ENCODE measurements around the gene COQ5.

Gene COQ5, protein sequence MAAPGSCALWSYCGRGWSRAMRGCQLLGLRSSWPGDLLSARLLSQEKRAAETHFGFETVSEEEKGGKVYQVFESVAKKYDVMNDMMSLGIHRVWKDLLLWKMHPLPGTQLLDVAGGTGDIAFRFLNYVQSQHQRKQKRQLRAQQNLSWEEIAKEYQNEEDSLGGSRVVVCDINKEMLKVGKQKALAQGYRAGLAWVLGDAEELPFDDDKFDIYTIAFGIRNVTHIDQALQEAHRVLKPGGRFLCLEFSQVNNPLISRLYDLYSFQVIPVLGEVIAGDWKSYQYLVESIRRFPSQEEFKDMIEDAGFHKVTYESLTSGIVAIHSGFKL

GRCh38 chr12:120528861-120529525 is at the start of gene COQ5:
TSS of gene COQ5 (minus strand) at chr12:120529158. CDS start at chr12:120529141, 17 bp downstream.
- ChIA-PET CTCF (interaction anchor here (0.7 to 1.0 kb wide), 3 partner anchors 59 to 162 kb away, joined by 3 read pairs; no protein-coding TSS in a partner anchor), POLR2A (interaction anchor here (0.6 to 1.7 kb wide), 16 partner anchors 9 to 238 kb away, joined by 3 to 8 read pairs (median 3); partner anchors contain the start of genes DYNLL1, POP5, RNU4-2 and SRSF9)
- TF ChIP-seq FOXA1 (IDR thresholded peaks at IDR 0.05) (no peak), TARDBP (IDR thresholded peaks at IDR 0.05) (no peak), ELF4 (IDR thresholded peaks at IDR 0.05) (no peak), CTBP1 (IDR thresholded peaks at IDR 0.05; ENCODE audit: borderline replicate concordance) (no peak), PKNOX1 (IDR thresholded peaks at IDR 0.05) (peak; percentile 50; the same call in 1 of the 2 replicates), ZNF384 (IDR thresholded peaks at IDR 0.05) (no peak), HDGF (IDR thresholded peaks at IDR 0.05; ENCODE audit: borderline replicate concordance) (no peak), NFRKB (IDR thresholded peaks at IDR 0.05) (peak; percentile 80), BHLHE40 (IDR thresholded peaks at IDR 0.05; ENCODE audit: borderline replicate concordance) (no peak)
- peak; percentile 84 for DNase-seq (ENCODE audit: extremely low spot score)

DNA sequence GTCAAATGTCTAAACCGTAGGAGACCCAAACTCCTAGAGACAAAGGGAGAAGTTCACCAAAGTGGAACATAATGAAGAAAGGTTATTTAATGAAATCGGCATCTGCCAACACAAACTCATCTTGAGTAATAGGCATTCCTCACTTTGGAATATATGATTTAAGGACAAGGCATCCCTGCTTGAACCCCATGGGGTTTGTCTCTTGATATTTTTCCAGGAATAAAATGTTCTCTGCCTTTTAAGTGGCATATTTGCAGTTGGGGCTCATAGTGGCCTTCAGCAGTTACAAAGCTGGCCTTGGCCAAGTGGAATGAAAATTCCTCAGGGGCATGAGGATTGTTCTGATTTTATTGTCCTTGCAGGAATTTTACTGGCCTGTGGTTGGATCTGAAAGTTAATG is 45.1 kb upstream of the COQ5 start:
- ChIA-PET CTCF (no interaction called here), POLR2A (interaction anchor here (1.7 kb wide), 1 partner anchor 13 kb away, joined by 7 read pairs; no protein-coding TSS in a partner anchor)
- DNase-seq (ENCODE audit: extremely low spot score), result no peak
- TF ChIP-seq FOXM1 (IDR thresholded peaks at IDR 0.05; ENCODE audit: borderline replicate concordance), result no peak
- TF ChIP-seq ARNT (IDR thresholded peaks at IDR 0.05), result no peak
- no peak for TF ChIP-seq ELF4 (IDR thresholded peaks at IDR 0.05)
- no peak for TF ChIP-seq BHLHE40 (IDR thresholded peaks at IDR 0.05; ENCODE audit: borderline replicate concordance)
- TF ChIP-seq L3MBTL2 (conservative IDR thresholded peaks at IDR 0.05), result no peak
- TF ChIP-seq NFRKB (IDR thresholded peaks at IDR 0.05), result no peak
- no peak for TF ChIP-seq TARDBP (IDR thresholded peaks at IDR 0.05)
- no peak for TF ChIP-seq FOXA1 (IDR thresholded peaks at IDR 0.05)
- no peak for TF ChIP-seq PKNOX1 (IDR thresholded peaks at IDR 0.05)
- no peak for TF ChIP-seq LEF1 (IDR thresholded peaks at IDR 0.05; ENCODE audit: borderline replicate concordance)
- TF ChIP-seq ZNF384 (IDR thresholded peaks at IDR 0.05), result no peak
- no peak for TF ChIP-seq SUZ12 (IDR thresholded peaks at IDR 0.05)
- TF ChIP-seq HDGF (IDR thresholded peaks at IDR 0.05; ENCODE audit: borderline replicate concordance), result no peak
- no peak for TF ChIP-seq SP1 (IDR thresholded peaks at IDR 0.05)
- TF ChIP-seq CTBP1 (IDR thresholded peaks at IDR 0.05; ENCODE audit: borderline replicate concordance), result no peak
- TF ChIP-seq FOXK2 (IDR thresholded peaks at IDR 0.05), result no peak

GRCh38 chr12:120573560-120573959 is 44.6 kb upstream of the COQ5 start:
- DNase-seq (ENCODE audit: extremely low spot score), result no peak
- ChIA-PET POLR2A (no interaction called here), CTCF (no interaction called here)
- no peak for TF ChIP-seq FOXM1 (IDR thresholded peaks at IDR 0.05; ENCODE audit: borderline replicate concordance)
- no peak for TF ChIP-seq BHLHE40 (IDR thresholded peaks at IDR 0.05; ENCODE audit: borderline replicate concordance)
- no peak for TF ChIP-seq ELF4 (IDR thresholded peaks at IDR 0.05)
- no peak for TF ChIP-seq PKNOX1 (IDR thresholded peaks at IDR 0.05)
- no peak for TF ChIP-seq CTBP1 (IDR thresholded peaks at IDR 0.05; ENCODE audit: borderline replicate concordance)
- TF ChIP-seq ZNF384 (IDR thresholded peaks at IDR 0.05), result no peak
- no peak for TF ChIP-seq SUZ12 (IDR thresholded peaks at IDR 0.05)
- no peak for TF ChIP-seq LEF1 (IDR thresholded peaks at IDR 0.05; ENCODE audit: borderline replicate concordance)
- TF ChIP-seq L3MBTL2 (conservative IDR thresholded peaks at IDR 0.05), result no peak
- TF ChIP-seq ARNT (IDR thresholded peaks at IDR 0.05), result no peak
- TF ChIP-seq FOXA1 (IDR thresholded peaks at IDR 0.05), result no peak
- no peak for TF ChIP-seq SP1 (IDR thresholded peaks at IDR 0.05)
- no peak for TF ChIP-seq HDGF (IDR thresholded peaks at IDR 0.05; ENCODE audit: borderline replicate concordance)
- no peak for TF ChIP-seq NFRKB (IDR thresholded peaks at IDR 0.05)
- no peak for TF ChIP-seq FOXK2 (IDR thresholded peaks at IDR 0.05)
- TF ChIP-seq TARDBP (IDR thresholded peaks at IDR 0.05), result no peak

- ChIA-PET POLR2A (interaction anchor here (1.2 kb wide), 1 partner anchor 10 kb away, joined by 6 read pairs; the partner anchor contains the start of gene POP5), CTCF (interaction anchor here (0.7 kb wide), 1 partner anchor 12 kb away, joined by 4 read pairs; no protein-coding TSS in a partner anchor)
- DNase-seq (ENCODE audit: extremely low spot score), result no peak
- TF ChIP-seq TARDBP (IDR thresholded peaks at IDR 0.05) (no peak), CTBP1 (IDR thresholded peaks at IDR 0.05; ENCODE audit: borderline replicate concordance) (no peak), SUZ12 (IDR thresholded peaks at IDR 0.05) (no peak), PKNOX1 (IDR thresholded peaks at IDR 0.05) (no peak), ELF4 (IDR thresholded peaks at IDR 0.05) (no peak), NFRKB (IDR thresholded peaks at IDR 0.05) (no peak), ZNF384 (IDR thresholded peaks at IDR 0.05) (no peak), FOXK2 (IDR thresholded peaks at IDR 0.05) (no peak), LEF1 (IDR thresholded peaks at IDR 0.05; ENCODE audit: borderline replicate concordance) (no peak), BHLHE40 (IDR thresholded peaks at IDR 0.05; ENCODE audit: borderline replicate concordance) (no peak), HDGF (IDR thresholded peaks at IDR 0.05; ENCODE audit: borderline replicate concordance) (no peak), FOXM1 (IDR thresholded peaks at IDR 0.05; ENCODE audit: borderline replicate concordance) (no peak), ARNT (IDR thresholded peaks at IDR 0.05) (no peak), L3MBTL2 (conservative IDR thresholded peaks at IDR 0.05) (no peak), FOXA1 (IDR thresholded peaks at IDR 0.05) (no peak), SP1 (IDR thresholded peaks at IDR 0.05) (no peak)
Measured at GRCh38 chr12:120571299-120571698, 42.3 kb upstream of the COQ5 start.
